Measurements from ENCODE around the gene DYSF. TPM values are rescaled to one million over a fixed set of nuclear protein-coding genes. Genes with fewer than 3 reads are reported as not detected.

DYSF gene
- total RNA-seq, 4 donors from 2014 or later: 2.4 to 10.6 (median 4.3) TPM

GRCh38 chr2:71618327-71619113 is 165.2 kb downstream of the DYSF start:
- Histone ChIP-seq H3K9me3 (no peaks in the 10 kb centered on the region), H3K4me1 (peaks cover 9 to 21% (median 13%) of the 10 kb centered on the region in 3 donors), H3K27ac (peak overlapping the region in 1 of 4 donors; percentile 34), H3K27me3 (no peaks in the 10 kb centered on the region), H3K36me3 (no peaks in the 10 kb centered on the region), H3K4me3 (no peak overlapping the region)
- no peak for TF ChIP-seq CTCF (IDR thresholded peaks at IDR 0.05)
- TF ChIP-seq POLR2A (IDR thresholded peaks at IDR 0.05): no peak
- no peak for DNase-seq
- 40 to 47% methylated on average over 7 to 11 of the region's 12 CpGs for WGBS, 2 donors
- intact Hi-C loops (cut with DNase I): no loop called here

- no peak overlapping the region for H3K4me3 ChIP-seq
- intact Hi-C loops (cut with DNase I): no loop called here
- peaks cover 9 to 16% (median 13%) of the 10 kb centered on the region in 3 donors for H3K4me1 ChIP-seq
- H3K36me3 ChIP-seq: no peaks in the 10 kb centered on the region
- no peak for DNase-seq
- TF ChIP-seq CTCF (IDR thresholded peaks at IDR 0.05) (no peak), POLR2A (IDR thresholded peaks at IDR 0.05) (no peak)
- H3K9me3 ChIP-seq: no peaks in the 10 kb centered on the region
- H3K27ac ChIP-seq: peak overlapping the region in 2 of 4 donors; percentile 21 to 34
- 78 to 89% methylated on average over 10 to 11 of the region's 15 CpGs for WGBS, 2 donors
- no peaks in the 10 kb centered on the region for H3K27me3 ChIP-seq
Observed at GRCh38 chr2:71619230-71619741, 165.9 kb downstream of the DYSF start.

GRCh38 chr2:71620116-71620515 is 166.8 kb downstream of the DYSF start:
- no peak for TF ChIP-seq POLR2A (IDR thresholded peaks at IDR 0.05)
- TF ChIP-seq CTCF (IDR thresholded peaks at IDR 0.05): no peak
- Histone ChIP-seq H3K4me3 (no peak overlapping the region), H3K27ac (no peak overlapping the region), H3K27me3 (no peaks in the 10 kb centered on the region), H3K9me3 (no peaks in the 10 kb centered on the region), H3K4me1 (peaks cover 6 to 7% (median 7%) of the 10 kb centered on the region in 3 donors), H3K36me3 (no peaks in the 10 kb centered on the region)
- intact Hi-C loops (cut with DNase I): no loop called here
- no peak for DNase-seq
- WGBS, 2 donors: 73 to 91% methylated on average over 3 to 4 of the region's 6 CpGs

- no peaks in the 10 kb centered on the region for H3K36me3 ChIP-seq
- intact Hi-C loops (cut with DNase I): no loop called here
- TF ChIP-seq CTCF (IDR thresholded peaks at IDR 0.05) (no peak), POLR2A (IDR thresholded peaks at IDR 0.05) (no peak)
- no peak overlapping the region for H3K27ac ChIP-seq
- no peak overlapping the region for H3K4me3 ChIP-seq
- no peak for DNase-seq
- 33 to 50% methylated on average over 1 of the region's 5 CpGs for WGBS, 2 donors
- no peaks in the 10 kb centered on the region for H3K9me3 ChIP-seq
- no peaks in the 10 kb centered on the region for H3K27me3 ChIP-seq
- H3K4me1 ChIP-seq: no peaks in the 10 kb centered on the region
Observed at GRCh38 chr2:71620851-71621251, 167.5 kb downstream of the DYSF start.

- DNase-seq: no peak
- Histone ChIP-seq H3K4me3 (no peak overlapping the region), H3K27me3 (no peaks in the 10 kb centered on the region), H3K9me3 (no peaks in the 10 kb centered on the region), H3K4me1 (no peaks in the 10 kb centered on the region), H3K27ac (no peak overlapping the region), H3K36me3 (no peaks in the 10 kb centered on the region)
- TF ChIP-seq CTCF (IDR thresholded peaks at IDR 0.05) (no peak), POLR2A (IDR thresholded peaks at IDR 0.05) (no peak)
- intact Hi-C loops (cut with DNase I): no loop called here
Observed at GRCh38 chr2:71629273-71629672, 175.9 kb downstream of the DYSF start.

Data from esophagus squamous epithelium (tissue), 5 donors.